ENCODE data around the gene CRB1. TPM values are rescaled to one million over a fixed set of nuclear protein-coding genes. Genes with fewer than 3 reads are reported as not detected.

The CRB1 gene
- total and polyA plus RNA-seq, 12 donors: 0.04 to 1.5 (median 0.42) TPM; not detected in 2

DNA sequence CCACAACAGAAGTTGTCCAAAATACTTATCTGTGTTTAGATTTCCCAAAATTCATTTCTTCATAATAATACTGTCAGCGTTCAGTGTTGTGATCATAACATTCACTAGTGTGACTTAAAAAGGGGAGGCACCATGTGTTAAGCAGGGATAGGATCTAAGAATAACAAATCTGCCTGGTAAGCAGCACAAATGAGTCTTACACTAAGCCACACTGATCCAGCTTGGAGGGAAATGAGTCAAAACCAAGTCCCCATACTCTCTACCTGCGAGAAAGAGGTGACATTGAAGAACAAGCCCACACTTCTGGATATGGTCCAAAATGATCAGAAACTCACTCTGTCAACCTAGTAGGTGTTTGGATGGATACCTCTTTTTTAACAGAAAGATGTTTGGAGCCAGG lies 145.5 kb downstream of the CRB1 start:
- H3K27me3 ChIP-seq: peaks cover 0 to 3% (median 0%) of the 10 kb centered on the region in 7 donors
- intact Hi-C loops (cut with DNase I): no loop called here

DNA sequence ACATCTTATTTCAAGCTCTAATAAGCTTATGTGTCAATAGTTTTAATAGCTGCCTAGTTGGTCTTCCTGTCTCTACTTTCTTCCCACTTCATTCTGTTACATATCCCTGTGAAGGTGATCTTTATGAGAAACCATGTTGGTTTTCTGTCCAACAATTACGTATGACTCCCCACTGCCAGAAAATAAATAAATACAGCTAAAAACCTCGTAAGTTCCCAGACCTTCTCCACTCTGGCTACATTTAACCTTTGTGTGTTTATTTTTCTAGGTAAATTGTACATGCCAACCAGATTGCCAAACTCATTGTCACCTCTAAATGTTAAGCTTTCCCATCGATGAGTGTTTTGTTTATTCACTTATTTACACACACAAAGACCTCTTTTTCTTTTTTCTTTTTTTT lies 147.2 kb downstream of the CRB1 start:
- peaks cover 0 to 3% (median 0%) of the 10 kb centered on the region in 7 donors for H3K27me3 ChIP-seq
- no peaks in the 10 kb centered on the region for H3K36me3 ChIP-seq
- no peak overlapping the region for H3K4me3 ChIP-seq
- TF ChIP-seq, protein P1, sequence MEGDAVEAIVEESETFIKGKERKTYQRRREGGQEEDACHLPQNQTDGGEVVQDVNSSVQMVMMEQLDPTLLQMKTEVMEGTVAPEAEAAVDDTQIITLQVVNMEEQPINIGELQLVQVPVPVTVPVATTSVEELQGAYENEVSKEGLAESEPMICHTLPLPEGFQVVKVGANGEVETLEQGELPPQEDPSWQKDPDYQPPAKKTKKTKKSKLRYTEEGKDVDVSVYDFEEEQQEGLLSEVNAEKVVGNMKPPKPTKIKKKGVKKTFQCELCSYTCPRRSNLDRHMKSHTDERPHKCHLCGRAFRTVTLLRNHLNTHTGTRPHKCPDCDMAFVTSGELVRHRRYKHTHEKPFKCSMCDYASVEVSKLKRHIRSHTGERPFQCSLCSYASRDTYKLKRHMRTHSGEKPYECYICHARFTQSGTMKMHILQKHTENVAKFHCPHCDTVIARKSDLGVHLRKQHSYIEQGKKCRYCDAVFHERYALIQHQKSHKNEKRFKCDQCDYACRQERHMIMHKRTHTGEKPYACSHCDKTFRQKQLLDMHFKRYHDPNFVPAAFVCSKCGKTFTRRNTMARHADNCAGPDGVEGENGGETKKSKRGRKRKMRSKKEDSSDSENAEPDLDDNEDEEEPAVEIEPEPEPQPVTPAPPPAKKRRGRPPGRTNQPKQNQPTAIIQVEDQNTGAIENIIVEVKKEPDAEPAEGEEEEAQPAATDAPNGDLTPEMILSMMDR (IDR thresholded peaks at IDR 0.05): no peak
- intact Hi-C loops (cut with DNase I): no loop called here
- H3K4me1 ChIP-seq: no peaks in the 10 kb centered on the region
- H3K27ac ChIP-seq: no peak overlapping the region
- no peak for ATAC-seq
- WGBS, 2 donors: 76 to 83% methylated on average over 3 of the region's 3 CpGs
- DNase-seq: no peak
- H3K9me3 ChIP-seq: no peaks in the 10 kb centered on the region

More for the DNA sequence above, 145.5 kb downstream of the CRB1 start:
- TF ChIP-seq, protein P1 (IDR thresholded peaks at IDR 0.05): no peak
- Histone ChIP-seq H3K9me3 (no peaks in the 10 kb centered on the region), H3K27ac (no peak overlapping the region), H3K36me3 (no peaks in the 10 kb centered on the region), H3K4me1 (no peaks in the 10 kb centered on the region), H3K4me3 (no peak overlapping the region)
- WGBS, 2 donors: 61 to 72% methylated on average over 2 of the region's 2 CpGs
- no peak for DNase-seq
- ATAC-seq: no peak

DNA sequence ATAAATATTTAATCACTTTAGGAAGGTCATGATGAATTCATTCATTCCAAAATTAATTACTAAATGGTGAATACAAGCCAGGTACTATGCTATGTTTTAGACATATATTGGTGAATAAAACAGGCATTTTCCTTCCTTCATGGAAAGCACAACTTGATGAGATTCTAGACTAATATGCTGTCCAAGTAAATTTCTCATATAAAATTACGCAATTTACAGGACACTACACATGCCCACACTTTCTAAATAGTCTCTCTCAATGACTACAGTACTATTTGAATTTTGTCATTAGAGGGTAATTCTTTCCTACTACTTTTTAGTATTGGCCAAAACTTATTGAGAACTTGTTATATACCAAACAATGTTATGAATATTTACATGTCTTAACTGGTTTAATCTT lies 150.6 kb downstream of the CRB1 start:
- Histone ChIP-seq H3K4me3 (no peak overlapping the region), H3K27ac (no peak overlapping the region), H3K36me3 (no peaks in the 10 kb centered on the region), H3K9me3 (no peaks in the 10 kb centered on the region), H3K4me1 (no peaks in the 10 kb centered on the region), H3K27me3 (peaks cover 0 to 3% (median 0%) of the 10 kb centered on the region in 7 donors)
- ATAC-seq: no peak
- WGBS, 2 donors: 94 to 95% methylated on average over 1 of the region's 1 CpG
- DNase-seq: no peak
- TF ChIP-seq, protein P1 (IDR thresholded peaks at IDR 0.05): no peak
- intact Hi-C loops (cut with DNase I): no loop called here

DNA sequence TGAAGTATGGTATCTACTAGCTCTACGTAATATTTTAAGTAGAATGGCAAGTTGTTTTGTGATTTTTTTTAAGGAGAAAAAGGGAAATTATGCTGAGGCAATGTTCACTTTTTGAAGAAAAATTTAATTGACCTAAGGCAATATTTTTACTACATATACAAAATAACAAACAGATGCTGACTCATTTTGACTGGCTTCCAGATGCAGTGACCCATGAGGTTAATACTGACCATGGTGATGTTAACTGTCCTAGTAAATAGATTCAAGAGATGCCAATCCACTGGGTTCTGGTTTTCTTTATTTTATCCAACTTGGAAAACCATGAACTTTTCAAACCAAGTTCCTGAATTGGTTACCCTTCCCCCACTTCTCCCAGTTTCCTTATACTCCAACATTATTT lies 154.9 kb downstream of the CRB1 start:
- 90 to 97% methylated on average over 1 of the region's 1 CpG for WGBS, 2 donors
- Histone ChIP-seq H3K4me3 (no peak overlapping the region), H3K4me1 (no peaks in the 10 kb centered on the region), H3K9me3 (no peaks in the 10 kb centered on the region), H3K27me3 (no peaks in the 10 kb centered on the region), H3K36me3 (no peaks in the 10 kb centered on the region), H3K27ac (no peak overlapping the region)
- DNase-seq (no peak), ATAC-seq (no peak)
- TF ChIP-seq, protein P1 (IDR thresholded peaks at IDR 0.05): no peak
- intact Hi-C loops (cut with DNase I): no loop called here

Data from heart right ventricle (tissue), 16 donors.